IMR-90 (cell line): ENCODE data around the gene DBN1. TPM values are rescaled to one million over a fixed set of nuclear protein-coding genes. Genes with fewer than 3 reads are reported as not detected.

Experiments
- ATAC-seq: fragments of 200-7000 bp; cut with Tn5 transposase; 2 replicates; pipeline ENCODE4 v1.9.1; 2020; ENCODE audit warnings: low read depth, mild to moderate bottlenecking, moderate library complexity
- BruUV-seq: library from RNA; stranded (reverse); fragments of 400-500 nt; replicated peaks from 2 replicates; lab custom pipeline; 2021; lab: Mats Ljungman, UMichigan
- CTCF ChIA-PET: fragments of 300-600 bp; formaldehyde crosslinking; extraction: SDS; loops from one replicate; lab custom pipeline; 2021; ENCODE audit warnings: antibody characterized with exemption; lab: Yijun Ruan, JAX
- POLR2A ChIA-PET: fragments of 300-600 bp; sonication (Branson Sonifier 250); formaldehyde crosslinking; loops from one replicate; lab custom pipeline; 2022; ENCODE audit warnings: antibody characterized with exemption; ENCODE audit not compliant: unreplicated experiment; lab: Charles Lee
- DNase-seq: peaks from one replicate; pipeline ENCODE4 v3.0.0; 2013
- H2AFZ ChIP-seq: replicated peaks from 2 replicates; pipeline ENCODE3; 2013; ENCODE audit warnings: low read length, mild to moderate bottlenecking; ENCODE audit not compliant: poor library complexity
- H2AK5ac ChIP-seq: 2 replicates; pipeline ENCODE4 v1.6.1; 2013; ENCODE audit warnings: low read depth, low read length, inconsistent platforms
- H2AK9ac ChIP-seq: replicated peaks from 2 replicates; pipeline ENCODE3; 2013; ENCODE audit warnings: mild to moderate bottlenecking, low read depth, low read length, moderate library complexity; ENCODE audit not compliant: poor library complexity
- H2BK120ac ChIP-seq: 2 replicates; pipeline ENCODE4 v1.6.1; 2013; ENCODE audit warnings: low read depth, low read length, inconsistent platforms
- H2BK15ac ChIP-seq: 3 replicates; pipeline ENCODE4 v1.6.1; 2013; ENCODE audit warnings: low read depth, low read length, inconsistent platforms
- H2BK20ac ChIP-seq: 2 replicates; pipeline ENCODE4 v1.6.1; 2013; ENCODE audit warnings: low read depth, mild to moderate bottlenecking, inconsistent platforms, low read length, moderate library complexity
- H2BK5ac ChIP-seq: 2 replicates; pipeline ENCODE4 v1.6.1; 2013; ENCODE audit warnings: mild to moderate bottlenecking, low read depth, low read length, inconsistent platforms; ENCODE audit not compliant: poor library complexity, severe bottlenecking
- H3K14ac ChIP-seq: replicated peaks from 2 replicates; pipeline ENCODE4 v1.6.1; 2013; ENCODE audit warnings: low read depth, low read length, inconsistent platforms
- H3K18ac ChIP-seq: 2 replicates; pipeline ENCODE4 v1.6.1; 2013; ENCODE audit warnings: low read depth, low read length, control low read depth
- H3K23ac ChIP-seq: 2 replicates; pipeline ENCODE4 v1.6.1; 2013; ENCODE audit warnings: low read depth, low read length, inconsistent platforms
- H3K27ac ChIP-seq: 2 replicates; pipeline ENCODE4 v1.5.1; 2013; ENCODE audit warnings: mild to moderate bottlenecking, control low read depth, low read length; ENCODE audit not compliant: insufficient read depth
- H3K27me3 ChIP-seq: 2 replicates; pipeline ENCODE4 v1.6.1; 2013; ENCODE audit warnings: low read length; ENCODE audit not compliant: control insufficient read depth, insufficient read depth
- H3K36me3 ChIP-seq: 2 replicates; pipeline ENCODE4 v1.6.1; 2013; ENCODE audit warnings: low read length, mixed read lengths; ENCODE audit not compliant: control insufficient read depth, insufficient read depth
- H3K4ac ChIP-seq: 2 replicates; pipeline ENCODE4 v1.6.1; 2013; ENCODE audit warnings: low read depth, low read length, inconsistent platforms
- H3K4me1 ChIP-seq: 2 replicates; pipeline ENCODE4 v1.6.1; 2013; ENCODE audit warnings: low read length, mixed read lengths; ENCODE audit not compliant: control insufficient read depth, insufficient read depth
- H3K4me2 ChIP-seq: 2 replicates; pipeline ENCODE4 v1.6.1; 2013; ENCODE audit warnings: low read depth, mild to moderate bottlenecking, control low read depth, low read length, moderate library complexity
- H3K4me3 ChIP-seq: 2 replicates; pipeline ENCODE4 v1.5.1; 2013; ENCODE audit warnings: low read depth, mild to moderate bottlenecking, control low read depth, low read length, moderate library complexity; ENCODE audit not compliant: insufficient read depth
- H3K56ac ChIP-seq: 2 replicates; pipeline ENCODE4 v1.6.1; 2013; ENCODE audit warnings: low read length, inconsistent platforms; ENCODE audit not compliant: insufficient read depth; ENCODE audit errors: extremely low read depth
- H3K79me1 ChIP-seq, 2 experiments: 2 replicates each; pipeline ENCODE4 v1.6.1; 2013; ENCODE audit warnings: low read length in 2 of 2, inconsistent platforms in 1 of 2, low read depth in 1 of 2
- H3K9ac ChIP-seq: 2 replicates; pipeline ENCODE4 v1.6.1; 2013; ENCODE audit warnings: low read depth, low read length, control low read depth
- H3K9me1 ChIP-seq: 2 replicates; pipeline ENCODE4 v1.6.1; 2013; ENCODE audit warnings: low read length, inconsistent platforms; ENCODE audit not compliant: insufficient read depth
- H3K9me3 ChIP-seq: 2 replicates; pipeline ENCODE4 v1.6.1; 2013; ENCODE audit warnings: low read length; ENCODE audit not compliant: control insufficient read depth, insufficient read depth
- H4K20me1 ChIP-seq: 2 replicates; pipeline ENCODE4 v1.6.1; 2013; ENCODE audit warnings: low read length, inconsistent platforms; ENCODE audit not compliant: insufficient read depth
- H4K5ac ChIP-seq: 2 replicates; pipeline ENCODE4 v1.6.1; 2013; ENCODE audit warnings: mild to moderate bottlenecking, low read depth, low read length, control low read depth
- H4K8ac ChIP-seq, 2 experiments: 2 replicates each; pipeline ENCODE4 v1.6.1; 2013; ENCODE audit warnings: low read depth in 2 of 2, low read length in 2 of 2, control low read depth in 1 of 2, inconsistent platforms in 1 of 2
- H4K91ac ChIP-seq: 2 replicates; pipeline ENCODE4 v1.6.1; 2013; ENCODE audit warnings: low read depth, low read length, inconsistent platforms; ENCODE audit not compliant: insufficient read depth
- BHLHE40 ChIP-seq: fragments of 150-350 bp; IDR thresholded peaks from 2 replicates; pipeline ENCODE4 v1.6.1; 2016; ENCODE audit warnings: mild to moderate bottlenecking, low read depth, low read length
- CHD1 ChIP-seq: IDR thresholded peaks from 2 replicates; pipeline ENCODE4 v1.6.1; 2012; ENCODE audit warnings: low read depth, low read length, improper control_type of control experiment
- FOS ChIP-seq: fragments of 150-350 bp; IDR thresholded peaks from 2 replicates; pipeline ENCODE4 v1.6.1; 2016; ENCODE audit warnings: low read depth, low read length
- MAZ ChIP-seq: IDR thresholded peaks from 2 replicates; pipeline ENCODE4 v1.6.1; 2012; ENCODE audit warnings: low read depth, mild to moderate bottlenecking, low read length, improper control_type of control experiment, moderate library complexity, borderline replicate concordance
- NFE2L2 ChIP-seq: fragments of 150-350 bp; IDR thresholded peaks from 2 replicates; pipeline ENCODE4 v1.6.1; 2016; ENCODE audit warnings: low read depth, mild to moderate bottlenecking, low read length
- RAD21 ChIP-seq: IDR thresholded peaks from 2 replicates; pipeline ENCODE4 v1.6.1; 2012; ENCODE audit warnings: low read length, improper control_type of control experiment
- RCOR1 ChIP-seq: IDR thresholded peaks from 2 replicates; pipeline ENCODE4 v1.6.1; 2012; ENCODE audit warnings: mild to moderate bottlenecking, low read length, improper control_type of control experiment; ENCODE audit not compliant: insufficient replicate concordance
- RFX5 ChIP-seq: IDR thresholded peaks from 2 replicates; pipeline ENCODE4 v1.8.0; 2012; ENCODE audit warnings: low read depth, mild to moderate bottlenecking, low read length, moderate library complexity
- SMC3 ChIP-seq: fragments of 150-350 bp; IDR thresholded peaks from 2 replicates; pipeline ENCODE4 v1.6.1; 2016; ENCODE audit warnings: low read depth, mild to moderate bottlenecking, antibody characterized with exemption, low read length, moderate library complexity
- WGBS, 2 experiments: methylation state at CpG; one replicate each; pipeline versions ENCODE4 v1.1.5 to v1.1.7; 2013; ENCODE audit warnings: missing lambda C conversion rate in 2 of 2; ENCODE audit not compliant: insufficient read length in 1 of 2; ENCODE audit errors: extremely low coverage in 2 of 2; 5-methylcytosine and 5-hydroxymethylcytosine counted together
- dilution Hi-C: fragments of 300-500 bp; cut with HindIII; formaldehyde crosslinking; loops from one replicate; pipeline ENCODE4 v1.14.3; 2018; ENCODE audit warnings: low sequenced_read_pairs; ENCODE audit not compliant: unreplicated experiment
- in situ Hi-C: fragments of 300-500 bp; cut with MboI; formaldehyde crosslinking; loops from 3 replicates; pipeline ENCODE4 v1.14.3; 2019; ENCODE audit warnings: low sequenced_read_pairs, inconsistent platforms, mixed read lengths
- intact Hi-C: fragments of 100-400 bp; cut with micrococcal nuclease; formaldehyde crosslinking; loops from 2 replicates; pipeline ENCODE4 v1.10.0; 2022
- polyA plus RNA-seq, 3 experiments: library from polyadenylated mRNA; depleted of rRNA; stranded (reverse); fragments of >200 nt; gene quantifications; 2 replicates each; pipeline ENCODE4 v1.2.3, GENCODE V29; 2012; ENCODE audit warnings: low replicate concordance in 1 of 3
- total RNA-seq: library from RNA; depleted of rRNA; stranded (reverse); fragments of >200 nt; gene quantifications from 2 replicates; pipeline ENCODE4 v1.2.3, GENCODE V29; 2012
- TF ChIP-seq, protein P1 (sequence below): fragments of 150-350 bp; IDR thresholded peaks from 2 replicates; pipeline ENCODE4 v1.6.1; 2017; ENCODE audit warnings: mild to moderate bottlenecking, antibody characterized with exemption, low read length, low read depth
- TF ChIP-seq, protein P2 (sequence below): fragments of 150-350 bp; IDR thresholded peaks from 2 replicates; pipeline ENCODE4 v1.6.1; 2016; ENCODE audit warnings: low read depth, mild to moderate bottlenecking, low read length, moderate library complexity, borderline replicate concordance
- TF ChIP-seq, protein P3 (sequence below): conservative IDR thresholded peaks from 2 replicates; pipeline ENCODE4 v1.5.1; 2012; ENCODE audit warnings: mild to moderate bottlenecking, low read depth, low read length, improper control_type of control experiment

DBN1 gene
- total and polyA plus RNA-seq, 2 of the 4 experiments (the other 2 are of a cell fraction): 122 to 187 TPM

DNA sequence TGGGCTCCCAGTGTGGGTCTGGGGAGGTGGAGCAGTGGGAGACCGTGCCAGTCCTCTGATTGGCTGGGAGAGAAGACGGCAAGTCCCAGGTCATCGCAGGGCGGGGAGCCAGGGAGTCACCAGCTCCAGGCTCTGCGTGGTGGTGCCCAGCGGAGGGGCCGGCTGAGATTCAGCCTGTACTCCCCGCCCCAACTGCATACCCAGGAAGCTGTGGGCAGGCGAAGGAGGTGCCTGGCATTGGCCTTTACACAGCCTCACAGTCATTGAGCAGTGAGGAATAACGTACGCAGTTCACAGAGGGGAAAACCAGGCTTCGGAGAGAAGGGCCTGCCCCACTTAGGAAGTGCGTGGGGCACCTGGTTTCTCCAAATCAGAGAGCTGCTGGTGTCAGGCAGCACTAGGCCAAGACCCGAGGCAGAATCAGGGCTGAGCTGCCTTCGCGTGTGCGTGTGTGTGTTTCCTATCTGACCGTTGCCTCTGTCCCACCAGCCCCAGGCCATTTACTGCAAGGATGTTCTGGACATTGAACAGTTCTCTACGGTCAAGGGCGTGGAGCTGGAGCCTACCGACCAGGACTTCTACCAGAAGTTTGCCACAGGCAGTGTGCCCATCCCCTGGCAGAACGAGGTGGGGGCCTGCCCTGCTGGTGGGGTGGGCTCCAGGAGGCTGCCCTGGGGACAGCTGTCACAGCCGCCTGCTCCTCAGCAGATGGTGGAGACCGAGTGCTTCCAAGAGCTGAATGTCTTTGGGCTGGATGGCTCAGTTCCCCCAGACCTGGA is 33.0 kb downstream of the DBN1 start (continued):
- no peak for TF ChIP-seq FOS

DNA sequence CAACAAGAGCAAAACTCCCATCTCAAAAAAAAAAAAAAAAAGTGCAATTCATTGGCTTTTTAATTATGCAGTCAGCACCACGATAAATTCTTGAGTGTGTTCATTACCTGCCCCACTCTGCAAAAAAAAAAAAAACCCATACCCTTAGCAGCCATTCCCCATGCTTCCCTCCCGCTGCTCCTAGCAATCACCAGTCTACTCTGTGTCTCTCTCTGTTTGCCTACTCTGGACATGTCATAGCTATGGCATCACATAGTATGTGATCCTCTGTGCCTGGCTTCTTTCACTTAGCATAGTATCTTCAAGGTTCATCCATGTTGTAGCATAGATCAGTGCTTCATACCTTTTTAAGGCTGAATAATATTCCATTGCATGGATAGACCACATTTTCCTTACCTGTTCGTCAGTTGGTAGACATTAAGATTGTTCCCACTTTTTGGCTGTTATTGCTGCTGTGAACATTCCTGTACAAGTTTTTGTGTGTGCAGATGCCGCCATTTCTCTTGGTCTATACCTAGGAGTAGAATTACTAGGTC is 33.8 kb downstream of the DBN1 start:
- Histone ChIP-seq H3K9ac (no peak overlapping the region), H3K4me2 (no peak overlapping the region), H2AK5ac (no peak overlapping the region), H2AK9ac (no peak overlapping the region), H3K9me1 (peaks cover 6% of the 10 kb centered on the region; the same call in 1 of the 2 replicates), H4K20me1 (peaks cover 2% of the 10 kb centered on the region; the same call in 1 of the 2 replicates), H2BK15ac (no peak overlapping the region), H3K27ac (no peak overlapping the region), H2AFZ (no peak overlapping the region), H3K4me1 (no peaks in the 10 kb centered on the region), H3K14ac (no peak overlapping the region), H4K91ac (no peak overlapping the region), H2BK120ac (no peak overlapping the region), H2BK5ac (no peak overlapping the region), H4K8ac (no peak overlapping the region), H3K27me3 (no peaks in the 10 kb centered on the region), H3K4me3 (no peak overlapping the region), H3K23ac (no peak overlapping the region), H2BK20ac (no peak overlapping the region), H3K36me3 (peaks cover 31% of the 10 kb centered on the region; the same call in 1 of the 2 replicates), H4K5ac (no peak overlapping the region), H3K56ac (no peak overlapping the region), H3K18ac (no peak overlapping the region), H3K4ac (no peak overlapping the region), H3K79me1 (no peaks in the 10 kb centered on the region), H3K9me3 (no peaks in the 10 kb centered on the region)
- BruUV-seq: no TSS peak
- DNase-seq (no peak), ATAC-seq (no peak)
- 80% methylated on average over 1 of the region's 4 CpGs; no CpG with 5 or more reads in 1 of the 2 experiments for WGBS, 2 experiments
- POLR2A ChIA-PET: no interaction called here
- in situ Hi-C loops (no loop called here), intact Hi-C loops (no loop called here), dilution Hi-C loops (no loop called here)
- CTCF ChIA-PET: interaction anchor here (1.5 kb wide), 1 partner anchor 12 kb away, joined by 3 read pairs; no protein-coding TSS in a partner anchor
- no peak for TF ChIP-seq RAD21
- no peak for TF ChIP-seq RFX5
- TF ChIP-seq SMC3: no peak
- no peak for TF ChIP-seq BHLHE40
- no peak for TF ChIP-seq CHD1
- no peak for TF ChIP-seq MAZ
- TF ChIP-seq, protein P1, sequence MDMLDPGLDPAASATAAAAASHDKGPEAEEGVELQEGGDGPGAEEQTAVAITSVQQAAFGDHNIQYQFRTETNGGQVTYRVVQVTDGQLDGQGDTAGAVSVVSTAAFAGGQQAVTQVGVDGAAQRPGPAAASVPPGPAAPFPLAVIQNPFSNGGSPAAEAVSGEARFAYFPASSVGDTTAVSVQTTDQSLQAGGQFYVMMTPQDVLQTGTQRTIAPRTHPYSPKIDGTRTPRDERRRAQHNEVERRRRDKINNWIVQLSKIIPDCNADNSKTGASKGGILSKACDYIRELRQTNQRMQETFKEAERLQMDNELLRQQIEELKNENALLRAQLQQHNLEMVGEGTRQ: no peak
- TF ChIP-seq, protein P2, sequence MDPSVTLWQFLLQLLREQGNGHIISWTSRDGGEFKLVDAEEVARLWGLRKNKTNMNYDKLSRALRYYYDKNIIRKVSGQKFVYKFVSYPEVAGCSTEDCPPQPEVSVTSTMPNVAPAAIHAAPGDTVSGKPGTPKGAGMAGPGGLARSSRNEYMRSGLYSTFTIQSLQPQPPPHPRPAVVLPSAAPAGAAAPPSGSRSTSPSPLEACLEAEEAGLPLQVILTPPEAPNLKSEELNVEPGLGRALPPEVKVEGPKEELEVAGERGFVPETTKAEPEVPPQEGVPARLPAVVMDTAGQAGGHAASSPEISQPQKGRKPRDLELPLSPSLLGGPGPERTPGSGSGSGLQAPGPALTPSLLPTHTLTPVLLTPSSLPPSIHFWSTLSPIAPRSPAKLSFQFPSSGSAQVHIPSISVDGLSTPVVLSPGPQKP: no peak
- no peak for TF ChIP-seq RCOR1
- TF ChIP-seq NFE2L2: no peak
- TF ChIP-seq, protein P3, sequence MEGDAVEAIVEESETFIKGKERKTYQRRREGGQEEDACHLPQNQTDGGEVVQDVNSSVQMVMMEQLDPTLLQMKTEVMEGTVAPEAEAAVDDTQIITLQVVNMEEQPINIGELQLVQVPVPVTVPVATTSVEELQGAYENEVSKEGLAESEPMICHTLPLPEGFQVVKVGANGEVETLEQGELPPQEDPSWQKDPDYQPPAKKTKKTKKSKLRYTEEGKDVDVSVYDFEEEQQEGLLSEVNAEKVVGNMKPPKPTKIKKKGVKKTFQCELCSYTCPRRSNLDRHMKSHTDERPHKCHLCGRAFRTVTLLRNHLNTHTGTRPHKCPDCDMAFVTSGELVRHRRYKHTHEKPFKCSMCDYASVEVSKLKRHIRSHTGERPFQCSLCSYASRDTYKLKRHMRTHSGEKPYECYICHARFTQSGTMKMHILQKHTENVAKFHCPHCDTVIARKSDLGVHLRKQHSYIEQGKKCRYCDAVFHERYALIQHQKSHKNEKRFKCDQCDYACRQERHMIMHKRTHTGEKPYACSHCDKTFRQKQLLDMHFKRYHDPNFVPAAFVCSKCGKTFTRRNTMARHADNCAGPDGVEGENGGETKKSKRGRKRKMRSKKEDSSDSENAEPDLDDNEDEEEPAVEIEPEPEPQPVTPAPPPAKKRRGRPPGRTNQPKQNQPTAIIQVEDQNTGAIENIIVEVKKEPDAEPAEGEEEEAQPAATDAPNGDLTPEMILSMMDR: no peak
